GM19372 (cell line): ENCODE data around the gene COPA.
A peak's percentile ranks its signal among the peaks of the same experiment; 100 is the strongest.

Experiments
- ATAC-seq: cut with Tn5 transposase; IDR thresholded peaks from one replicate; pipeline ENCODE4 v1.9.1; 2021; ENCODE audit warnings: mild to moderate bottlenecking, low read depth, moderate library complexity; ENCODE audit not compliant: unreplicated experiment

The COPA gene

DNA sequence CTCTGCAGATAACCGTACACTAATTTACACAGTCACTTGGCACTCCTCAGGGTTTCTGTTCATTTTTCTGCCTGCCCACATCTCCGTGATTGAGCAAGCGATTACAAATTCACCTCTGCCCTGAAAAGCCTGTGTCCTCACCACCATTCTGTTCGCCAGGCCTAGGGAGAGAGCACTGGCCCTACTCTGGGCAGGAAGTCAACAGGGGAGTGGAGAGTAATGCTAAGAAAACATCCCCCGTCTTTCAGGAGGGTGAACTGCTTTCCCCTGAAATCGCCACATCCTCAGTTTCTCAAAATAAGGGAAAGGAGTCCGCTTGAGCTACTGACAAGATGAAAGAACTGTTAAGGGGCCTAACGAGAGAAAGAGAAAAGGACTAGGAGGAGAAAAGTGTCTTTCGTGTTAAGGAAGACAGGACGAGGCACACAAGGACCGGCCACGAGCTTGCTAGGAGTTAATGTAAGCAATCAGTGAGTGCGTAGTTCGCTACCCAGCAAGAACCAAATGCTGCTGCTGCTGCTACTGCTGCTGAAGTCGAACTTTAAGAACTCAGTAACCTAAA, 58.7 kb downstream of the COPA start:
- ATAC-seq: no peak

DNA sequence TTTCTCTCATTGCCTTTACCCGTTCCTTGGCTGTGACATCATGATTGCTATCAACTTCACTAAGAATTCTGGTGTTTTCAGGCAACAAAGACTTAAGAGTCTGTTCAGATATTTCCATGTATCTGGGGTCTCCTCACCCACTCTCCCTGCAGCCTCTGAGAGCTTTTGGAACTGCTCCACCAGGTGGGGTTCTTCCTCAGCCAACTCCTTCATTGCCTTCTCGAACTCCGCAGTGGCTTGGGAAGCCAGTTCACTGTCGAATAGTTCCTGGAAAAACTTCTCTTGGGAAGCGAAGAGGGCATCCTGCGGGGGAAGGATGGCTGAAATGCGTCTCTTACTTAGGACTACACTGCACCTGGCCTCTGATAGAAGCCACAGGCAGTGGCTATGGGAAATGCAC, 60.2 kb downstream of the COPA start:
- ATAC-seq: no peak

DNA sequence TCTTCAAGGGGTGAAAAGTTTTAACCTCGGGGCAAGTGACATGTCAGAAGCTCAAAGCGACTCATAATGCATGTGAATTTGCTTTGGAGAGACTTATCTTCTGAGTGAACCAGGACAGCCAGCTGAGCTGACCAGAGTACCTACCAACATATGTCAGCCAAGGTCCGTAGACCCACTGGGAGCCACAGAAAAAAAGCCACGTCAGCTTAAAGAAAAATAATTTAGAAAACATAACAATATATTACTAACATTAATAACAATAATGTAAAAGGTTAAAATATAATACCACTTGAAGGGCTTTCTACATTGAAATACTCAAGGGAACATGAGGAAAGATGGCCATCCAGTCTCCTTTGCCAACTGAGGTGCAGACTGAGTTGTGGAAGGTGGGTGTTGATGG, 65.1 kb downstream of the COPA start:
- ATAC-seq: no peak

DNA sequence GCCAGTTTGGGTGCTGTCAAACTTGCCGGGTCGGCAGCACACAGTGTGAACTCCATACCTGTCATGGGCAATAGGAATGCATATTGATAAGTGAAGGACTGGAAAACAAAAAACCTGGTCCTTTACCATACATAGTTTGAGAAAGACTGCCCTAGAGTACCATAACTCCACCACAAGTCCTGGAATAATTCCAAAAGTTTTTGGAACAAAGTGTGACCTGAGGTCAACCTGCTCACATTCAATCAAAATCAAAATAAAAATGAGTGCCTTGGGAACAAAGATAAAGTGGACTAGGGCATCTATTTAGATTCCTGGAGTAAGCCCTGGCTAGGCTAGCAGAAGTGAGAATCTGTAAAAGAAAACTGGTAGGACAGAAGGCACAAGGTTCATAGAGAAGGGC, 65.7 kb downstream of the COPA start:
- ATAC-seq: no peak

DNA sequence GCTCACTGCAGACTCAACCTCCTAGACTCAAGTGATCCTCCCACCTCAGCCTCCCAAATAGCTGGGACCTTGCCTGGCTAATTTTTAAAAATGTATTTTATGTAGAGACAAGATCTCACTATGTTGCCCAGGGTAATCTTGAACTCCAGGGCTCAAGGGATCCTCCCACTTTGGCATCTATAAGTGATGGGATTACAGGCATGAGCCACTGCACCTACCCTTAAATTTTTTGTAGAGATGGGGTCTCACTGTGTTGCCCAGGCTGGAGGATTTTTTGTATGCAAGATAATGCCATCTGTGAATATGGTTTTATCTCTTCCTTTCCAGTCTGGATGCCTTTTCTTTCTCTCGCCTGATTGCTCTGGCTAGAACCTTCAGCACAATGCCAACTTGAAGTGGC, 72.0 kb downstream of the COPA start:
- no peak for ATAC-seq

DNA sequence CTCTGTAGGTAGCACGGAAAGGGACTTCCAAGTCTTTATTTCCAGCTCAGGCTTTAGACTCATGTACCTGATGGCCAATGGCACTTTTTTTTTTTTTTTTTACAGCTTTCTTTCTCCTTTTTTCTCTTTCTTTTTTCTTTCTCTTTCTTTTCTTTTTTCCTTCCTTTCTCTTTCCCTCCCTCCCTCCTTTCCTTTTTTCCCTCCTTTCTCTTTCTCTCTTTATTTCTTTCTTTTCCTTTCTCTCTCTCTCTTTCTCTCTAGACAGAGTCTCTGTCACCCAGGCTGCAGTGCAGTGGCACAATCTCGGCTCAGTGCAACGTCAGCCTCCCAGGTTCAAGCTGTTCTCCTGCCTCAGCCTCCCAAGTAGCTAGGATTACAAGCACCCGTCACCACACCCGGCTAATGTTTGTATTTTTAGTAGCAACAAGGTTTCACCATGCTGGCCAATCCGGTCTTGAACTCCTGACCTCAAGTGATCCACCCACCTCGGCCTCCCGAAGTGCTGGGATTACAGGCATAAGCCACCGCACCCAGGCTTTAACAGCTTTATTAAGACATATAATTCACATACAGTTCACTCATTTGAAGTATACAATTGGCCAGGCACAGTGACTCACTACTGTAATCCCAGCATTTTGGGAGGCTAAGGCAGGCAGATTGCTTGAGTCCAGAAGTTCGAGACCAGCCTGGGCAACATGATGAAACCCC, 75.6 kb downstream of the COPA start:
- ATAC-seq: no peak

DNA sequence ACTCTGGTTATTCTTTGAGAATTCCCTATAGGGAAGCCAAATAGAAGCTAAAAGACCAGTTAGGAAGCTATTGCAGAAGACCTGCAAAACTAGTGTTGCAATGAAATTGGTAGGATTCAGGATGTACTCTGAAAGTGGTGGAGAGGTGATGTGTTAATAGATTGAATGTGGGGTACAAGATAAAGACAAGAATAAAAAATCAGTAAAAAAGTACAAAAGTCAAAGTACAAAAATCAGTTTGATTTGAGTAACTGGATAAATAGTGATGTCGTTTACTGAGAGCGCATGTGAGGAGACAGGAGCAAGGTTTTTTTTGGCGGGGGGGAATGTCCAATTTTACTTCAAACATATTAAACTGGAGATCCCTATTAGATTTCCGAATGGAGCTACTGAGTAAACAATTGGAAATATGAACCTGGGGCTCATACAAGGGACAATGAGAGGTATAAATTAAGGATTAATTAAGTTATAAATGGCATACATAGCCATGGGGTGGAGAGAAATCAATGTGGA, 78.2 kb downstream of the COPA start:
- no peak for ATAC-seq

DNA sequence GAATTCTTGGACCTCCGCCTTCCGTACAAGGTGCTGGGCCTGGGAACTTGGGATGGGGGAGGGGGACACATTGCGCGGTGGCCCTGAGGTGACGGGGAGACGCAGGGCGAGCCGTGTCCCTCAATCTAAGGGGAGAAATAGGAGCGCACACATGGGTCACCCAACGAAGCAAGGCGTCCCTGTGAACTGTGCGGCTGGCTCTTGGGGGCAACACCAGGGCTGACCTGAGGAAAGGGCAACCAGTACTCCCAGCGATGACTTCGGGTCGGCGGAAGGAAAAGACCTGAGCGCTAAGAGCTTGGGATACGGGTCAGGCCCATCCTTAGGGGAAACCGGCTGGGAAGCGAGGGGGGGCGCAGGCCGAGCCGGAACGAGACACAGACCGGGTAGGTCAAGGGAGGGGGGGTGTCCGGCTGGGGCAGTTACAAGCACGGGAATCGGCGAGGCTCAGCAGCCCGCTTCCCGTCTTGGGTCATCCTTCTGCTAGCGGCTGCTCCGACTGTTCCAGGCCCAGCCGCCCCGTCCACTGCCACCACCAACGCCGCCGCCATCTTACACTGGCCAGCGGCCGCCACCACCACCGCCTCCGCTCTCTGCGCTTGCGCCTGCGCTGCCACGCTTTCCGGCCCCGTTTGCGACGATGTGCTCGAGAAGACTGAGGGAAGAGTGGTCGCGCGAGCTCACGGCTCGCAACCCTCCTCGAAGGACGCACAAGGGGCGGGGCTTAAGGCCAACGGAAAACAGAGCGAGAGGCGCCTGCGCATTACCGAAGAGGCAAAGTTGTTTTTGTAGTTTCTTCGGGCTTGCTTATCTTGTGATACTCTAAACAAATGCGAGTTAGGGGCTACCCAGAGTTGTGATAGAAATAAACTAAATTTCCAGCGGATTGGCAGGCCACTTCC, 80.9 kb downstream of the COPA start, which contains the start of gene DCAF8:
DCAF8 (minus strand) TSS at position 657 of the 902 bp plus-strand sequence. CDS start 18,541 bp downstream, outside the sequence.
- ATAC-seq: peak; percentile 85

DNA sequence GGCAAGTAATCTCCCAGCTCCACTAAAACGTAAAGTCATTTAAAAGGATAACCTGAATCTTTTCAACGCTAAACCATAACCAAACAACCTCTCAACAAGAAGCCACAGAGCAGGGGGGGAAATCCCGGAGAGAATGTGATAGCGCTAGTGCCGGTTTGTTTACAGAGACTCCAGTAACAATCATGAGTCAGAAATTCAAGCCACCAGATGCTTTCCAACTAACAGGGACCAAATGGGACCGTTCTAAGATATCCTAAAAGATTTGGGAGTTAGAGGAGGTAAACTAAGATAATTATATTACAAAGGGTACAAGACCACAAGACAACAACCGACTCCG, 81.5 kb downstream of the COPA start:
- no peak for ATAC-seq

DNA sequence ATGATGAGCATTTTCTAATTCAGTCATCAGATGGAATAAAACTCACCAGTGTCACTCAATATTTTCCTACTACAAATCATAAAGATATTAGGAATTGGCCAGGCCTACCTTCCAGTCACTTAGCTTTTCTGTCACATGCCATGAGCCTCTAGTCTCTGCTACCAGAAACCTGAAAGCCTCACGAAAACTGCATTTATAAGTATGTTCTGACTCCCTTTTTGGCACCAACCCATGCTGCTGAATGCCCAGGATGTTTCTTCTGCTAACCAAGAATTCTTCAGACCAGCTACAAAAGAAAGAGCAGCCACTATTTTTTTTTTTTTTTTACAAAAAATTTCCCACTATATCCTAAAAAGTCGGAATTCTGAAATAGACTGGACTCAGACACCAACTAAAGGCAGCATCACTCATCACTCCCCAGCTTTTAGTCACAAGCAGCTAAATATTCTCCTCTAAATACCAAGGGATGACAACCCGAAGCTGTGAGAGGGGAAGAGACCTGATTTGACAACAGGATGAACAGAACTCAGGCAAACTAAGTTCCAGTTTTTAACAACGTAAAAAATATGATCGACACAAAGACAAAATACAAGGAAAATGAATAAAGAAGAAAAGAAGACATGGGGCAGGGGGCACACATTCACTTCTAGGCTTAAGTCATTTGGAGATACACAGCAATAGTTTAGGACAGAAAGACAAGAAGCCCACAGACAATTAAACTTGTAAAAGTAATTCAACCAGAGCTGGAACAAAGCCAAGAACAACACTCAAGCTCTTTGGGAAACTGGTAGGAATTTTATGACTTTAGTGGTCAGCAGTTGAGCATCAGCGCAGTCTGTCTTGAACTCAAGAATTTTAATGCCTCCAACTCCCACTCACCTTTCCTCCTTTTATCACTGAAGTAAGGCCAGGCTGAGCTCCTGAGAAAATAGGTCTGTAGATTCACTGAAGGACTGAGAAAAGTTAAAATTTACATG, 82.4 kb downstream of the COPA start:
- ATAC-seq: no peak

DNA sequence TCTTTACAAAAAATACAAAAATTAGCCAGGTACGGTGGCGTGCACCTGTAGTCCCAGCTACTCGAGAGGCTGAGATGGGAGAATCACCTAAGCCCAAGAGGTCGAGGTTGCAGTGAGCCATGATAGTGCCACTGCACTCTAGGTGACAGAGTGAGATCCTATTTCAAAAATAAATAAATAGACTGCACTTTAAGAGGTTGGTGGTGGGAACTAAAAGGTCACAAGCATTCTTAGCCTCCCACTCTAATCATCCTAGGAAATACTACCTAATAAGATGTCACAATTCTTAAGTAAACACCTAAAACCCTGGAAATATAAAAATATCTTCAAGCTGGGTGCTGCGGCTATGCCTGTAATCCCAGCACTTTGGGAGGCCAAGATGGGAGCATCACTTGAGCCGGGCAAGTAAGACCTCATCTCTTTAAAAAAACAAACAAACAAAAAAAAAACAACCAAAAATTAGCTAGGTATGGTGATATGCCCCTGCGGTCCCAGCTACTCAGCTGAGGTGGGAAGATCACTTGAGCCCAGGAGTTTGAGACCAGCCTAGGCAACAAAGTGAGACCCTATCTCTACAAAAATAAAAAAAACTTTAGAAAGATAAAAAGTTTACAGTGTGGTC, 84.8 kb downstream of the COPA start:
- no peak for ATAC-seq

DNA sequence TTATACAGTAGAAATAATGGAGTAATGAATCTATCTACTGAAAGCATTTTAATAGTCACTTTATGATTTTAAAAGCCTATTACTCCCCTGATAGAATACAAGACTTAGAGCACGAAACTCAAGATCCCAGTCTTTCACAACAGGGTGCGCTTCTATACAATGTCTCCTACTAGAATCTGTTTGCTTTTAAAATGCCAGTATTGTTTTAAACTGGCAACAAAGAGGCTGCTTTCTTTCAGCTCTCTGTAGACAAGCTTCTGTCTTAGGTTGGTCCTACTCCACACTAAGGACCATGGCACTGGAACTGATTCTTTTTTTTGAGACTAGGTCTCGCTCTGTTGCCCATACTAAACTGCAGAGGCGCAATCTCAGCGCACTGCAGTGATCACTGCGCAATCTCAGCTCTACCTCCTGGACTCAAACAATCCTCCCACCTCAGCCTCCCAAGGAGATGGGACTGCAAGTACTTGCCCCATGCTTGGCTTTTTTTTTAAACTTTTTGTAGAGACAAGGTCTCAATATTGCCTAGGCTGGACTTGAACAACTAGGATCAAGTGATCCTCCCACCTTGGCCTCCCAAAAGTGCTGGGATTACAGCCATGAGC, 85.5 kb downstream of the COPA start:
- ATAC-seq: no peak

GRCh38 chr1:160256396-160257046, 86.5 kb downstream of the COPA start:
- ATAC-seq: no peak

DNA sequence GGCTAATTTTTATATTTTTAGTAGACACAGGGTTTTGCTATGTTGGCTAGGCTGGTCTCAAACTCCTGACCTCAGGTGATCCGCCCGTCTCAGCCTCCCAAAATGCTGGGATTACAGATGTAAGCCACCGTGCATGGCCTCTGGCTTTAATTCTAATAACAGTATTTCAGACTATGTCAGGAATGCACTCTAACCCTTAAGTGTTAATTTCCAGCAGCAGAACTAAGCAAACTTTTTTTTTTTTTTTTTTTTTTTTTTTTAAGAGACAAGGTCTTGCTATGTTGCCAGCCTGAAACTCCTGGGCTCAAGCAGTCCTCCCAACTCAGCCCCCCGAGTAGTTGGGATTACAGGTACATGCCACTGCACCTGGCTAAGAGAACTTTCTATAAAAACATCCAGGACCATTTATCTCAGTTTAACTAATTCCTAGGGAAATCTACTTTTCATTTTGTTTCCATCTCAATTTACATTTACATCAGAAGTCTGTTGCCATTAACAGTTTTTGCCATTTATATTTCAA, 87.2 kb downstream of the COPA start:
- ATAC-seq: no peak

DNA sequence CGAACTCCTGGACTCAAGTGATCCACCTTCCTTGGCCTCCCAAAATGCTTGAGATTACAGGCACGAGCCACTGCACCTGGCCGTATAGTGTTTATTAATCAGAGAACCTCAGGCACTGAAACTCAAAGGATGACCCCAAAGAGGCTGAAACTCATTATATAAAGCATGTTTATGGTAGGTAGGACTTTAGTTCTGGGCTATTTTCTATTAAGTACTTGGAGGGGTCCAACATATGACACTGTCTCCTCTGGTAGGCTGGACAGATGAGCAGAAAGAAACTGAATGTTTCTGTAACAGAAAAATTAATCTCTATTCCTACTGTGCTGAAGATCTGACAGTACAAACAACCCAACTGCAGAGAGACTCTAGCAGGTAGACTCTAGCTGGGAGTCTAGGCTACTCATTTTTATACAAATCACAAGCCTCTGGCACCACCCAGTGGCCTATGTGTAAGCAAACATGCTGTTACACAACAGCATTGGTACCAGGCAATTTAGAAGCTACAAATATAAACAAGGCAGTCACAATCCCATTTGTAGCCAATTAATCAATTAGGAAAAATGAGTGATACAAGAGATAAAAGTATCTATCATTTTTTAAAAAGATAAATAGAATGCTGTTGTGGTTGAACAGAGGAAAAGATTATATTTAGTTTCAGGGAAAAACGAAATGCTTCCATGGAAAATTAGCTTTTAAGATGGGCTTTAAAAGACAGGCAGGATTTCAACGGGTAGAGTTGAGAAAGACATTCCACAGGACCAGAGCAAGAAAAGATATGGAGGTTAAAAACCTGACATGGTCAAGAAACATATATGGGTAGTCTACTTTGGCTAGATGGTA, 91.1 kb downstream of the COPA start:
- peak; percentile 68 for ATAC-seq

DNA sequence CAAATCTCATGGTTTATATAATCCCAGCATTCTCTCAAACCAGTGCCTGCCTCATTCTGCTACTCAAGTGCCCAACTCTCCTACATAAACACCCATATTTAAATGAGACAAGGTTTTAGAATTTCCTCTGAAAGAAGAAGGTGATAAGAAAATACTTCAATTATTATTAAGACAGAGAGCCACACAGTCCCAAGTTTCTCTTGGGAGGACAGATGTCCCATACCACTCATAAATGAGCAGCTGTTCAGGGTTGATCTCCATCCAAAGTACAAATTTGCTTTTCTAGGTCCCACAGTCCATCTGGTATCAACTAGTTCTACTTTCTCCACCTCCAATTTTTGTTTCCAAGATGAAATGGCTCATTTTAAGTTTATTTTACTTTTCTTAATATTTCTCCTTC, 92.0 kb downstream of the COPA start:
- ATAC-seq: no peak

GRCh38 chr1:160247053-160247452, 96.0 kb downstream of the COPA start:
- no peak for ATAC-seq

DNA sequence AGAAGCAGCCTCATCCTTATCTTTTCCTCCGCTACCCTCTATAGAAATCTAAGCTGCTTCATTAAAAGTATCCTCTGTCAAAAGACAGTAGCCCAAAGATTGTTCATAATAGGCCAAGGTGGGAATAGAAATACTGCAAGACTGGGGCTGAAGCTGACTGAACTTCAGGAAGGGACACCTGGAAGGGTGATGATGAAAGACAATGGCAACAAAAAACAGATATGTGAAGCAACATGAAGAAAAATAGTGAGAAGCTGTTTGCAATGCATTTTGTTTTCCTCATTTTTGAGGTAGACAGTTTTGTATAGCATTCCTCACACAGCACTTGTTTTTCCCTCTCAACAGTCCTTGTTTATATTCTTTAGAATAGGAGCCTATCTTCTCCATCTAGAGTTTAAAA, 97.6 kb downstream of the COPA start:
- no peak for ATAC-seq
